ENCODE data around the gene PBX2. TPM values are rescaled to one million over a fixed set of nuclear protein-coding genes. Genes with fewer than 3 reads are reported as not detected.
A peak's percentile ranks its signal among the peaks of the same experiment; 100 is the strongest.

Gene PBX2
- total RNA-seq, 1 experiment from 2014 or later = 176 TPM

- Histone ChIP-seq H3K27me3 (ENCODE audit: insufficient read depth, low read length) (no peaks in the 10 kb centered on the region), H3K18ac (ENCODE audit: insufficient read length, low read depth, low read length) (peak overlapping the region; percentile 97), H4K8ac (replicated peaks; ENCODE audit: insufficient read length, low read depth, low read length) (peak overlapping the region; percentile 2), H2AK5ac (ENCODE audit: insufficient read length, low read length) (no peak overlapping the region), H3K79me2 (ENCODE audit: insufficient read depth, low read length) (no peaks in the 10 kb centered on the region), H3K23me2 (ENCODE audit: insufficient read length, low read depth, low read length, poor library complexity, severe bottlenecking) (peaks cover 9% of the 10 kb centered on the region), H4K5ac (ENCODE audit: insufficient read length, low read depth, low read length) (peak overlapping the region; percentile 80), H2BK15ac (ENCODE audit: low read depth, low read length) (no peak overlapping the region), H3K27ac (ENCODE audit: insufficient read length, low read depth, low read length) (peak overlapping the region; percentile 93), H2BK12ac (ENCODE audit: insufficient read length, low read depth, low read length) (peak overlapping the region; percentile 22), H3K79me1 (ENCODE audit: insufficient read depth, low read depth, low read length, poor library complexity, severe bottlenecking) (no peaks in the 10 kb centered on the region), H4K20me1 (ENCODE audit: control insufficient read depth, insufficient read depth, insufficient read length) (no peaks in the 10 kb centered on the region), H3K14ac (ENCODE audit: insufficient read depth, low read length) (peak overlapping the region; percentile 96), H2BK5ac (ENCODE audit: insufficient read length, low read length) (peak overlapping the region; percentile 88), H2BK120ac (ENCODE audit: low read depth, low read length, poor library complexity, severe bottlenecking) (peak overlapping the region; percentile 93), H2BK20ac (ENCODE audit: low read depth, low read length, poor library complexity, severe bottlenecking) (no peak overlapping the region), H3K9ac (ENCODE audit: extremely low read depth, insufficient read length, low read length) (peak overlapping the region; percentile 91), H3T11ph (ENCODE audit: low read length) (peak overlapping the region; percentile 39), H3K4me2 (ENCODE audit: insufficient read depth, insufficient read length, low read length) (peak overlapping the region; percentile 68), H3K23ac (ENCODE audit: insufficient read length, low read depth, low read length) (no peak overlapping the region), H3K4me1 (ENCODE audit: insufficient read depth, low read length) (peaks cover 3% of the 10 kb centered on the region), H4K91ac (ENCODE audit: insufficient read length, low read depth, low read length) (peak overlapping the region; percentile 90), H3K4ac (ENCODE audit: low read depth, low read length) (peak overlapping the region; percentile 81; the same call in 1 of the 2 replicates), H3K56ac (ENCODE audit: insufficient read length, low read depth, low read length) (no peak overlapping the region), H2AFZ (ENCODE audit: low read length) (no peak overlapping the region), H3K9me3 (ENCODE audit: control insufficient read depth, low read depth, low read length) (no peaks in the 10 kb centered on the region)
- Mint-ChIP-seq H3K27me3 (ENCODE audit: low read depth) (no peaks in the 10 kb centered on the region), H3K36me3 (ENCODE audit: insufficient read depth in 1 of 3, low read depth in 3 of 3) (no peaks in the 10 kb centered on the region), H3K9me3 (no peaks in the 10 kb centered on the region; a peak in 1 of 5 replicates), H3K4me3 (peak overlapping the region; percentile 91 to 96), H3K4me1 (peaks cover 44% of the 10 kb centered on the region in 2 experiments), H3K27ac (peak overlapping the region; percentile 100)
- peak; percentile 94 for DNase-seq
- no CpG with 5 or more reads among the region's 58 CpGs for WGBS (ENCODE audit: extremely low coverage, insufficient read length, low lambda C conversion rate)
- TF ChIP-seq CTCF (conservative IDR thresholded peaks at IDR 0.05) = no peak
These were observed 6.1 kb upstream of the PBX2 start for GRCh38 chr6:32195902-32196681.
